NCI-H226 (cell line): ENCODE results near the gene CCDC13.
A peak's percentile ranks its signal among the peaks of the same experiment; 100 is the strongest.

ENCODE experiments used
- DNase-seq: peaks from one replicate; pipeline ENCODE4 v3.0.0-alpha.2; 2015

The CCDC13 gene

GRCh38 chr3:42799376-42799775, 26.3 kb upstream of the CCDC13 start:
- no peak for DNase-seq

GRCh38 chr3:42796332-42796885, 23.4 kb upstream of the CCDC13 start:
- DNase-seq: no peak

GRCh38 chr3:42795621-42796181, 22.6 kb upstream of the CCDC13 start:
- DNase-seq: no peak

GRCh38 chr3:42790714-42791229, 17.7 kb upstream of the CCDC13 start:
- DNase-seq: no peak

GRCh38 chr3:42786631-42787030, 13.6 kb upstream of the CCDC13 start:
- DNase-seq: no peak

GRCh38 chr3:42786212-42786611, 13.2 kb upstream of the CCDC13 start:
- DNase-seq: no peak

GRCh38 chr3:42780892-42781700, 8.0 kb upstream of the CCDC13 start:
- no peak for DNase-seq

GRCh38 chr3:42780398-42780797, 7.3 kb upstream of the CCDC13 start:
- DNase-seq: no peak

GRCh38 chr3:42778644-42779043, 5.6 kb upstream of the CCDC13 start:
- DNase-seq: no peak

- DNase-seq: no peak
Observed at GRCh38 chr3:42773409-42773751, 327 bp upstream of the CCDC13 start.

- DNase-seq: no peak
Observed at GRCh38 chr3:42771271-42771670, 1.8 kb downstream of the CCDC13 start.

GRCh38 chr3:42769477-42770131, 3.4 kb downstream of the CCDC13 start:
- no peak for DNase-seq

- no peak for DNase-seq
Observed at GRCh38 chr3:42764561-42765295, 8.3 kb downstream of the CCDC13 start.

- DNase-seq: no peak
Observed at GRCh38 chr3:42764115-42764514, 8.9 kb downstream of the CCDC13 start.

GRCh38 chr3:42763021-42763420, 10.0 kb downstream of the CCDC13 start:
- peak; percentile 23 for DNase-seq

GRCh38 chr3:42762046-42762724, 10.9 kb downstream of the CCDC13 start:
- DNase-seq: no peak

GRCh38 chr3:42758126-42758525, 14.9 kb downstream of the CCDC13 start:
- DNase-seq: no peak

GRCh38 chr3:42756681-42757213, 16.3 kb downstream of the CCDC13 start:
- no peak for DNase-seq

GRCh38 chr3:42755681-42756578, 17.1 kb downstream of the CCDC13 start:
- DNase-seq: no peak

GRCh38 chr3:42753757-42754156, 19.3 kb downstream of the CCDC13 start:
- DNase-seq: no peak

GRCh38 chr3:42752961-42753360, 20.1 kb downstream of the CCDC13 start:
- DNase-seq: no peak
